Endodermal cell (in vitro differentiated cells): ENCODE data around the gene WDR86. TPM values are rescaled to one million over a fixed set of nuclear protein-coding genes. Genes with fewer than 3 reads are reported as not detected.
A peak's percentile ranks its signal among the peaks of the same experiment; 100 is the strongest.

ENCODE experiments used
- DNase-seq: peaks from one replicate; pipeline ENCODE4 v3.0.0-alpha.2; 2017
- H3K27ac ChIP-seq: 2 replicates; pipeline ENCODE4 v1.5.1; 2013; ENCODE audit warnings: mild to moderate bottlenecking, low read depth, low read length, moderate library complexity
- H3K27me3 ChIP-seq: 2 replicates; pipeline ENCODE4 v1.6.1; 2013; ENCODE audit warnings: mild to moderate bottlenecking, low read length, moderate library complexity; ENCODE audit not compliant: insufficient read depth, control insufficient read depth, poor library complexity, severe bottlenecking
- H3K36me3 ChIP-seq: 2 replicates; pipeline ENCODE4 v1.7.0; 2013; ENCODE audit warnings: mild to moderate bottlenecking, low read length, moderate library complexity; ENCODE audit not compliant: control insufficient read depth, insufficient read depth
- H3K4me1 ChIP-seq: one replicate; pipeline ENCODE4 v1.7.0; 2013; ENCODE audit warnings: low read length; ENCODE audit not compliant: control insufficient read depth, insufficient read depth
- H3K4me3 ChIP-seq: 2 replicates; pipeline ENCODE4 v1.5.1; 2013; ENCODE audit warnings: mild to moderate bottlenecking, low read length, moderate library complexity
- H3K9ac ChIP-seq: 2 replicates; pipeline ENCODE4 v1.6.1; 2013; ENCODE audit warnings: mild to moderate bottlenecking, low read length, moderate library complexity; ENCODE audit not compliant: poor library complexity, severe bottlenecking; ENCODE audit errors: extremely low read depth
- H3K9me3 ChIP-seq: 2 replicates; pipeline ENCODE4 v1.6.1; 2013; ENCODE audit warnings: mild to moderate bottlenecking, low read length, moderate library complexity; ENCODE audit not compliant: control insufficient read depth
- H3K27ac Mint-ChIP-seq: 2 replicates; pipeline ENCODE4 v1.8.0; 2020; ENCODE audit warnings: mixed read lengths
- H3K27me3 Mint-ChIP-seq: 2 replicates; pipeline ENCODE4 v1.8.0; 2021; ENCODE audit warnings: mild to moderate bottlenecking, mixed read lengths; ENCODE audit not compliant: insufficient read depth
- H3K36me3 Mint-ChIP-seq: 2 replicates; pipeline ENCODE4 v1.8.0; 2020; ENCODE audit warnings: low read depth, mixed read lengths
- H3K4me1 Mint-ChIP-seq: 2 replicates; pipeline ENCODE4 v1.8.0; 2020; ENCODE audit warnings: mixed read lengths
- H3K4me3 Mint-ChIP-seq: 2 replicates; pipeline ENCODE4 v1.8.0; 2020; ENCODE audit warnings: mild to moderate bottlenecking, moderate library complexity, mixed read lengths
- H3K9me3 Mint-ChIP-seq: 2 replicates; pipeline ENCODE4 v1.8.0; 2020; ENCODE audit warnings: mild to moderate bottlenecking, mixed read lengths
- WGBS, 2 experiments: methylation state at CpG; one replicate each; pipeline versions ENCODE4 v1.1.5 to v1.1.7; 2013; ENCODE audit warnings: missing lambda C conversion rate in 2 of 2, mixed read lengths in 1 of 2; ENCODE audit not compliant: insufficient coverage in 1 of 2, insufficient read length in 1 of 2; 5-methylcytosine and 5-hydroxymethylcytosine counted together
- total RNA-seq, 2 donors: library from RNA; stranded (reverse); fragmentation: NEBNext Ultra II Directional in 1 of 2; extraction: Animal tissue kit (Norgen Biotek cat#: 25700) in 1 of 2; gene quantifications; 2 replicates in 1 of 2; 3 replicates in 1 of 2; pipeline ENCODE4 v1.2.1, GENCODE V29; 2021
- TF ChIP-seq, protein P1 (sequence below): fragments of 200-600 bp; sonication (generic); conservative IDR thresholded peaks from 2 replicates; pipeline ENCODE4 v1.5.0; 2021; ENCODE audit warnings: antibody characterized with exemption, mild to moderate bottlenecking

The WDR86 gene
- total RNA-seq, 2 donors from 2014 or later = 83.3 to 94.2 TPM

DNA sequence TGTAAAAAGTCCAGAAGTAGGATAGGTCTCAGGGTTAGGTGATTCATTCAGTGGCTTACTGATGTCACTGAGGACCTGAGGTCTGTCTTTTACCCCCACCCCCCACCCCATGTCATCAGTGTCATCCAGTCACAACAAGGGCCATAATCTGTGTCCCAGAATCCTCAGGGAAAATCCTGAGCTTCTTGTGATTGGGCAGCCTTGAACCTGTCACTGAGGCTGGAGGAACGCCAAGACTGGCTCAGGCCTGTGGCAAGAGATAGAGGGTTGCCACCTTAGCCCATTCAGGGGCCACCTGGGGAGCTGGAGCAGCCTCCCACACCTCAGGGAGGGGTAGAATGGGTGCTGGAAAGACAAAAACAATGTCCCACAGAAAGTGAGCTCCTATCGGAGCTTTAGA, 38.6 kb downstream of the WDR86 start:
- 92 to 97% methylated on average over 2 of the region's 2 CpGs for WGBS, 2 experiments
- no peak overlapping the region for H3K4me3 ChIP-seq
- Mint-ChIP-seq H3K27ac (no peak overlapping the region), H3K36me3 (peaks cover 40% of the 10 kb centered on the region), H3K27me3 (no peaks in the 10 kb centered on the region), H3K9me3 (no peaks in the 10 kb centered on the region), H3K4me3 (no peak overlapping the region), H3K4me1 (peaks cover 14% of the 10 kb centered on the region)
- no peak overlapping the region for H3K9ac ChIP-seq
- no peaks in the 10 kb centered on the region for H3K27me3 ChIP-seq
- H3K36me3 ChIP-seq = peaks cover 43% of the 10 kb centered on the region
- H3K4me1 ChIP-seq = peaks cover 8% of the 10 kb centered on the region
- H3K27ac ChIP-seq = no peak overlapping the region
- TF ChIP-seq, protein P1, sequence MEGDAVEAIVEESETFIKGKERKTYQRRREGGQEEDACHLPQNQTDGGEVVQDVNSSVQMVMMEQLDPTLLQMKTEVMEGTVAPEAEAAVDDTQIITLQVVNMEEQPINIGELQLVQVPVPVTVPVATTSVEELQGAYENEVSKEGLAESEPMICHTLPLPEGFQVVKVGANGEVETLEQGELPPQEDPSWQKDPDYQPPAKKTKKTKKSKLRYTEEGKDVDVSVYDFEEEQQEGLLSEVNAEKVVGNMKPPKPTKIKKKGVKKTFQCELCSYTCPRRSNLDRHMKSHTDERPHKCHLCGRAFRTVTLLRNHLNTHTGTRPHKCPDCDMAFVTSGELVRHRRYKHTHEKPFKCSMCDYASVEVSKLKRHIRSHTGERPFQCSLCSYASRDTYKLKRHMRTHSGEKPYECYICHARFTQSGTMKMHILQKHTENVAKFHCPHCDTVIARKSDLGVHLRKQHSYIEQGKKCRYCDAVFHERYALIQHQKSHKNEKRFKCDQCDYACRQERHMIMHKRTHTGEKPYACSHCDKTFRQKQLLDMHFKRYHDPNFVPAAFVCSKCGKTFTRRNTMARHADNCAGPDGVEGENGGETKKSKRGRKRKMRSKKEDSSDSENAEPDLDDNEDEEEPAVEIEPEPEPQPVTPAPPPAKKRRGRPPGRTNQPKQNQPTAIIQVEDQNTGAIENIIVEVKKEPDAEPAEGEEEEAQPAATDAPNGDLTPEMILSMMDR = no peak
- no peak for DNase-seq
- no peaks in the 10 kb centered on the region for H3K9me3 ChIP-seq

DNA sequence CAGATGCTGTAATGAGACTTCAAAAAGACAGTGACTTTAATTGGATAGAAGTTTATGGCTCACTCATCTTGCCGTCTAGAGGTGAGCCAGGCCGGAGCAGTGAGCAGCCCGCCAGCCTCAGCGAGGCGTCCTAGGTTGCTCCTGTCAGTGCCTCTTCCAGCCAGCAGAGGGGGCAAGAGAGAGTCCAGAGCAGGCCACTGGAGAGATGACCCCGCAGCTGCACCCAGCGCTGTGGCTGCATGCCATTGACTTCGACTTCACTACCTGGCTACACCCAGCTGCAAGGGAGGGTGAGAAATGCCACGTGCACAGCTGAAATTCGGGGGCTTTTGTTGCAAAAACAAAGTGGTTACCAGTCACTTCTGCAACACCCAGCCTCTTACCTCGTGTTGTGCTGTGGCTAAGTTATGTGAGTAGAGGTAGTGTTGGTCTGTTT, 41.7 kb downstream of the WDR86 start:
- Histone ChIP-seq H3K4me1 (peaks cover 4% of the 10 kb centered on the region), H3K27me3 (no peaks in the 10 kb centered on the region), H3K36me3 (peaks cover 31% of the 10 kb centered on the region), H3K9ac (no peak overlapping the region), H3K27ac (no peak overlapping the region), H3K4me3 (no peak overlapping the region), H3K9me3 (peaks cover 5% of the 10 kb centered on the region)
- H3K27me3 Mint-ChIP-seq = no peaks in the 10 kb centered on the region
- no peak overlapping the region for H3K27ac Mint-ChIP-seq
- H3K36me3 Mint-ChIP-seq = peaks cover 33% of the 10 kb centered on the region
- TF ChIP-seq, protein P1 = peak; percentile 96
- WGBS, 2 experiments = 16 to 29% methylated on average over 7 to 11 of the region's 11 CpGs
- DNase-seq = peak; percentile 96
- H3K4me1 Mint-ChIP-seq = peaks cover 11% of the 10 kb centered on the region
- H3K4me3 Mint-ChIP-seq = no peak overlapping the region
- no peaks in the 10 kb centered on the region for H3K9me3 Mint-ChIP-seq

DNA sequence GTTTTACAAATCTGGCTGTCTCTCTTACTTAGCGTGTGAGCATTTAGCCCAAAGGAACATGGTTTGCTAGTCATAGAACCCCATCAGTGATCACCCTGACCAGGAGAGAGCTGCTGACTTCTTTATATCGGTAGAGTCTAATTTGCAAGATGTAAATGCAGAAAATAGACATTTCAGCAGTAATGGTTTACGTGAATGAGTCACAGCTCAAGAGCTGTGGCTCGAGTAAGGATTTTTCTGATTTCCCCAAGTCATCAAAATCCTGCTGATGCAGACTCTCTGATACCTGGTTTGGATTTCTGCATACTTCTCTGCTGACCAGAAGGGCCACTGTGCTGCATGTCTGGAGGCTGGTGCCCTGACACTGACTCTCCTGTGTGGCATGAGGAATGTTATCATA, 42.6 kb downstream of the WDR86 start:
- 93 to 96% methylated on average over 4 of the region's 4 CpGs for WGBS, 2 experiments
- Mint-ChIP-seq H3K27me3 (no peaks in the 10 kb centered on the region), H3K27ac (no peak overlapping the region), H3K4me3 (no peak overlapping the region), H3K36me3 (peaks cover 42% of the 10 kb centered on the region), H3K4me1 (peaks cover 2% of the 10 kb centered on the region), H3K9me3 (no peaks in the 10 kb centered on the region)
- TF ChIP-seq, protein P1 = no peak
- Histone ChIP-seq H3K27me3 (no peaks in the 10 kb centered on the region), H3K9me3 (peaks cover 6% of the 10 kb centered on the region), H3K36me3 (peaks cover 40% of the 10 kb centered on the region), H3K4me1 (no peaks in the 10 kb centered on the region), H3K9ac (no peak overlapping the region), H3K27ac (no peak overlapping the region), H3K4me3 (no peak overlapping the region)
- DNase-seq = no peak
